Stimulated activated CD8-positive, alpha-beta memory T cell treated with anti-CD3 and anti-CD28 coated beads, Interleukin-15, amount 100 ng/mL, for 24 hours (primary cell): ENCODE results near the gene CCDC18.
"Not testable (repeated sequence)": the region's sequence is repeated elsewhere in the genome, so short reads cannot be mapped to it uniquely, and the experiment has no call there.

Experiments used
- DNase-seq: peaks from one replicate; pipeline ENCODE4 v3.0.0-alpha.2; 2020; ENCODE audit warnings: low read depth

CCDC18 gene

GRCh38 chr1:93243233-93243632 is 62.7 kb downstream of the CCDC18 start:
- DNase-seq: not testable (repeated sequence)

GRCh38 chr1:93244298-93245069 is 64.0 kb downstream of the CCDC18 start:
- no peak for DNase-seq

GRCh38 chr1:93251966-93252365 is 71.4 kb downstream of the CCDC18 start:
- no peak for DNase-seq

- DNase-seq: no peak
Observed at GRCh38 chr1:93252598-93252997, 72.1 kb downstream of the CCDC18 start.

GRCh38 chr1:93253516-93253915 is 73.0 kb downstream of the CCDC18 start:
- DNase-seq: no peak

- no peak for DNase-seq
Observed at GRCh38 chr1:93255222-93256079, 74.9 kb downstream of the CCDC18 start.

- DNase-seq: no peak
Observed at GRCh38 chr1:93256433-93256832, 75.9 kb downstream of the CCDC18 start.

GRCh38 chr1:93257889-93258288 is 77.4 kb downstream of the CCDC18 start:
- no peak for DNase-seq

- DNase-seq: not testable (repeated sequence)
Observed at GRCh38 chr1:93260726-93261125, 80.2 kb downstream of the CCDC18 start.

GRCh38 chr1:93262645-93263044 is 82.1 kb downstream of the CCDC18 start:
- DNase-seq: no peak

GRCh38 chr1:93268888-93269287 is 88.4 kb downstream of the CCDC18 start:
- DNase-seq: not testable (repeated sequence)

- DNase-seq: not testable (repeated sequence)
Observed at GRCh38 chr1:93275262-93275633, 94.7 kb downstream of the CCDC18 start.

GRCh38 chr1:93275634-93276295 is 95.2 kb downstream of the CCDC18 start:
- DNase-seq: no peak

- DNase-seq: not testable (repeated sequence)
Observed at GRCh38 chr1:93277530-93277929, 97.0 kb downstream of the CCDC18 start.

- DNase-seq: no peak
Observed at GRCh38 chr1:93283496-93283895, 103.0 kb downstream of the CCDC18 start.

GRCh38 chr1:93288558-93288957 is 108.0 kb downstream of the CCDC18 start:
- no peak for DNase-seq

GRCh38 chr1:93296555-93297154 is 116.1 kb downstream of the CCDC18 start:
- DNase-seq: no peak

- DNase-seq: no peak
Observed at GRCh38 chr1:93301131-93301530, 120.6 kb downstream of the CCDC18 start.

- DNase-seq: no peak
Observed at GRCh38 chr1:93302078-93302477, 121.6 kb downstream of the CCDC18 start.

GRCh38 chr1:93304716-93305138 is 124.2 kb downstream of the CCDC18 start:
- no peak for DNase-seq

GRCh38 chr1:93306920-93307319 is 126.4 kb downstream of the CCDC18 start:
- DNase-seq: no peak

- no peak for DNase-seq
Observed at GRCh38 chr1:93313026-93313425, 132.5 kb downstream of the CCDC18 start.
